ENCODE measurements around the gene SLC27A1. TPM values are rescaled to one million over a fixed set of nuclear protein-coding genes. Genes with fewer than 3 reads are reported as not detected.

SLC27A1 gene
- total RNA-seq, 1 experiment from 2014 or later: 8.6 TPM

GRCh38 chr19:17519967-17520366 is 49.6 kb downstream of the SLC27A1 start:
- ATAC-seq (no peak), DNase-seq (ENCODE audit: low spot score) (no peak)
- Mint-ChIP-seq H3K4me1 (peaks cover 4% of the 10 kb centered on the region; the same call in 1 of the 2 replicates), H3K36me3 (peaks cover 23% of the 10 kb centered on the region), H3K9me3 (peaks cover 10% of the 10 kb centered on the region), H3K4me3 (no peak overlapping the region), H3K27me3 (ENCODE audit: low read depth) (peaks cover 9% of the 10 kb centered on the region; the same call in 1 of the 2 replicates), H3K27ac (no peak overlapping the region)
- ChIA-PET POLR2A (interaction anchor here (0.6 kb wide), 1 partner anchor 594 kb away, joined by 3 read pairs; no protein-coding TSS in a partner anchor), CTCF (interaction anchor here (1.0 to 1.8 kb wide), 2 partner anchors 9 to 86 kb away, joined by 3 read pairs; partner anchors contain the start of gene PGLS)
- TF ChIP-seq ERG (CRISPR knock-in tag; IDR thresholded peaks at IDR 0.05) (no peak), ARID4B (CRISPR knock-in tag; IDR thresholded peaks at IDR 0.05; ENCODE audit: borderline replicate concordance) (no peak), RORB (CRISPR knock-in tag; IDR thresholded peaks at IDR 0.05) (no peak), TCF7 (CRISPR knock-in tag; IDR thresholded peaks at IDR 0.05; ENCODE audit: low read depth) (no peak), PRDM15 (CRISPR knock-in tag; IDR thresholded peaks at IDR 0.05) (no peak), CTCF (IDR thresholded peaks at IDR 0.05) (no peak), ZNF263 (CRISPR knock-in tag; IDR thresholded peaks at IDR 0.05; ENCODE audit: low read depth) (no peak), AR (CRISPR knock-in tag; IDR thresholded peaks at IDR 0.05) (no peak), ZNF512 (CRISPR knock-in tag; IDR thresholded peaks at IDR 0.05; ENCODE audit: borderline replicate concordance) (no peak), MAX (CRISPR knock-in tag; IDR thresholded peaks at IDR 0.05) (no peak), ZNF138 (CRISPR knock-in tag; conservative IDR thresholded peaks at IDR 0.05) (no peak), FOXP4 (CRISPR knock-in tag; IDR thresholded peaks at IDR 0.05) (no peak), PREB (CRISPR knock-in tag; IDR thresholded peaks at IDR 0.05; ENCODE audit: borderline replicate concordance) (no peak), ZNF219 (CRISPR knock-in tag; IDR thresholded peaks at IDR 0.05; ENCODE audit: borderline replicate concordance) (no peak)

Data from WTC11 (cell line).